OCI-M1 (cell line): ENCODE measurements around the gene BPHL.
A peak's percentile ranks its signal among the peaks of the same experiment; 100 is the strongest.
"Not testable (repeated sequence)": the region's sequence is repeated elsewhere in the genome, so short reads cannot be mapped to it uniquely, and the experiment has no call there.

Experiments
- DNase-seq: peaks from one replicate; lab custom pipeline; 2025; lab: John Stamatoyannopoulos, UW

BPHL gene

DNA sequence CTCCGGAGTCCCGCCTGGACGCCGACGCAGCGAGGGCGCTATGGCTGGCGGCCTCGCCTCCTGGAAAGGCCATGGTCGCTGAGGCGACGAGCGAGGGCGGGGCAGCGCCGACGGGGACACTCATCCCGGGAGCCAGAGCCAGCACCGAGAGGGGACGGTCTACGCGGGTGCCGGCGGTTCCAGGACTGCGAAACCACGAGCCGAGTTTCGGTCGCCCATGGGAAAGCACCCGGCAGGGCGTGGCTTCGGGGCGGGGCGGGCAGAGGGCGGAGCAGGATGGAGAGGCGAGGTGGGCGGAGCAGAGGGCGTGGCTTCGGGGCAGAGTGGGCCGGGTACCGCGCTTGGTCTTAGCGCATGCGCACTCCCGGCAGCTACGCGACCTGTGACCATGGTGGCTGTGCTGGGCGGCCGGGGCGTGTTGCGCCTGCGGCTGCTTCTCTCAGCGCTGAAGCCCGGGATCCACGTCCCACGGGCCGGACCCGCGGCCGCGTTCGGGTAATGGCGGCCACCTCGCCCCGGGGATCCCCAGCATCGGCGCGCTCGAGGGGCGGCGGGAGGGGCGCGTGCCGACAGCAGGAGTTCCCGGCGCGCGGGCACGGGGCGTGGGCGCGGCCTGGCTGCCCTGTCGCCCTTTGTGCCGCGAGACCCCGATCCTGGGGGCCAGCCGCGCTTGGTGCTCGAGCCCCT is at the start of gene BPHL:
Gene BPHL, plus strand, starts transcription at position 359 of the 687 bp plus-strand sequence. Its CDS starts 30 bp downstream, at position 389.
- peak; percentile 99 for DNase-seq

DNA sequence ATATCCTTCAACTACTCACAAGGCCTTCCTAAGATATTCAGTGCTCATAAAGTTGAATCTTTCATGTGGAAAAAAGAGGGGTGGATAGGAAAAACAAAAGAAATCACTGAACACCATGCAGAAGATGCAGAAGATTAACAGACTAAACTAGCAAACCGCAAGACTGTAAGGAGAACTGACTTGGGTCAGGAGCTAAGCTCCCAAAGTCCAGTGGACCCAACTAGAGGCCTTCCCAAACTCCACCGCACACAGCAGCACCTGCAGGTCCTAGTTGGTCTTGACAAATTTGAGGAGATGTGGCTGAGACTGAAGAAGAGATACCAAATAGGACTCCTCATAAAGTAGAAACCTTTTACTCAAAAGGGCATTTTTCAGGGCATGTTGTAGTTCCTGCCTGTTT is 46.9 kb upstream of the BPHL start:
- no peak for DNase-seq

DNA sequence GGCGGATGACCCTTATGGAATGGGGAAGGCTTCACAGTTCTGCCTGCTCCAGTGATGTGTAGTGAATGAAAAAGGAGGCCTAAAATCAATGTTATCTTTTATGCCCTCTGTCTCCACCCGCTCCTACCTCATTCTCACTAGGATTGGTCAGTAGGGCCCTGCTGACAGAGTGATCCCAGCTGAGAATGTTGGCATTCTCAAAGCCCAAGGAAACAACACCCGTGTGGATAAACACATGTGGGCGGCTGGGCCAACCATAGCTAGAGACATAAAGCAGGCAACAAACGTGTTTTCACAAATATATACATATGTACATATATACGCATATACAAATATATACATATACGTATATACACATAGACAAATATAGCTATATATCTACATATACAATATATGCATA is 45.7 kb upstream of the BPHL start:
- DNase-seq = no peak

DNA sequence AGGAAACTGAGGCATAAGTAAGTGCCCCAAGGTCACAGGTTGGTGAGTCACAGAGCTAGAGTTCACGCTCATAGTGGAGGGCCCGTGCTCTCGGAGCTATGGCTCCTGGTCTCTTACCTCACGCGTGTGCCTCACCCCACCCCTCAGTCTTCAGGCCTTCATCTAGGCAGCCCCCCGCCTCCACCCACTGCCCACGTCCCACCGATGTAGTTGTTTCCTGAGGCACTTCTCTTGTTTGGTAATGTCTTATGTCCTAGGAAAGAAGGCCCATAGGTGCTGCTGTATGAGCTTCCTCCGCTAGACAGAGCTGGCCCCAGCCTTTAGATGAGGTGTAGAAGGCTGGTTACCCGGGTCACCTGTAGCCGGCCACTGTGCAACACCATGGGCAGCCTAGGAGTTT is 45.1 kb upstream of the BPHL start:
- DNase-seq = no peak

DNA sequence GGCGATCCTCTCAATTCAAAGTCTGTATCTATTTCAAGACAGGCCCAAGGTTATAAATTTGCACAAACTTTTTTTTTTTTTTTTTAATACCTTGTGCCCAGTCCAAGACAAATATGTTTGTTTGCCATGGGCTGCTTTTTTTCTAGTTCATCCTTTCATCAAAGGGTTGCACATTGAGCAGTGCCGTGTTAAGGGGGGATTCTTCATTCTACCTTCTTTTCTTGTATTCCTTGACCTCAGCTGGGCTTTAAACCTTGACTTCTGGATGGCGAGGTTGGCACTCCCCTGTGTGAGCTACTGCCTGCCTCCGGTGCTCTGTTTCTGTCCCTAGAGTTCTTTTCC is 42.8 kb upstream of the BPHL start:
- DNase-seq = no peak

DNA sequence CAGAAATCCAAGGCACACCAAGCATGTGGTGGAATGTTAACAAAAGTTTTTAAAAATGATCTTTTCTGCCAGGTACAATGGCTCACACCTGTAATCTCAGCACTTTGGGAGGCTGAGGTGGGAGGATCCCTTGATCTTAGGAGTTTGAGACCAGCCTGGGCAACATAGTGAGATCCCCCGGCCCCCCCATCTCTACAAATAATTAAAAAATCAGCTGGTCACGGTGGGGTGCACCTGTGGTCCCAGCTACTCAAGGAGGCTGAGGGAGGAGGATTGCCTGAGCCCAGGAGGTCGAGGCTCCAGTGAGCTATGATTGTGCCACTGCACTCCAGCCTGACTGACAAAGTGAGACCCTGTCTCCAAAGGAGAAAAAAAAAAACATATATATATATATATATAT is 42.2 kb upstream of the BPHL start:
- no peak for DNase-seq

DNA sequence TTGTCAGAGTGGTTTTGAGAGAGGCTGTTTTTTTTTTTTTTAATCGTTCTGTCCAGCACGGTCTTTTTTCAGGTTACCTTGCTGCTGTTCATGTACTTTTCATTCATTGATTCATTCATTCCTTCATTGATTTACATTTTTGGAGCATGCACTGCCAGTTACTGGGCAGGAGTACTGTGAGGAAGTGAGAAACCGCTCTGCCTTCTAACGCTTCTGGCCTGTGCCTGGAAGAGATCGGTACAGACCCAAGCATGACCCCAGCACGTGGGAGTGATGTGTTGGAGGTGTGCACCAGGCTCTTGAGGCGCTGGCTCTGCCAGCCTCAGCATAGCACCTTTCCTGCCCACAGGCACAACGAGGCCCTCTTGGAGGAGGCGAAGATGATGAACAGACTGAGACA is 41.1 kb upstream of the BPHL start:
- DNase-seq = no peak

DNA sequence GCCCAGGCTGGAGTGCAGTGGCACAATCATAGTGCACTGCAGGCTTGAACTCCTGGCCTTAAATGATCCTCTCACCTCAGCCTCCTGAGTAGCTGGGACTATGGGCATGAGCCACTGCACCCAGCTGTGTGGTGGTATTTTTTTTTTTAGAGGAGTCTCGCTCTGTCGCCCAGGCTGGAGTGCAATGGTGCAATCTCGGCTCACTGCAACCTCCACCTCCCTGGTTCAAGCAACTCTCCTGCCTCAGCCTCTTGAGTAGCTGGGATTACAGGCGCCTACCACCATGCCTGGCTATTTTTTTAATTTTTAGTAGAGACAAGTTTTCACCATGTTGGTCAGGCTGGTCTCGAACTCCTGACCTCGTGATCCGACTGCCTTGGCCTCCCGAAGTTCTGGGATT is 39.6 kb upstream of the BPHL start:
- not testable (repeated sequence) for DNase-seq

DNA sequence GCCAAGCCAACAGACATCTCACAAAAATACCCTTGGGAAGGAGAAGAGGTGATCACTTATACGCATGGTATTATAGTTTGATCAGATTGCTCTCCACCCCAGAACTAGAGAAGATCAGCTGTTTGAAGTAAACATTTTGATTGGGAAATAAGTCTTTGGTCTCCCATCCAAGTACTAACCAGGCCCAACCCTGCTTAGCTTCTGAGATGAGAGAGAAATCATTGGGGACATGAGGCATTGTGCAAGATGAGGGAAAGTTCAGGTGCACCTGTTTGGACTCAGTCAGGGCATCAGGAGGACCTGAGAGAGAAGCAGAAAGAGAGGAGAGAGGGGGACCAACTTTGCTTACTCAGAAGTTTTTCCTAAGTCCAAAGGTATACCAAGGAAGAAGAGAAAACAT is 38.8 kb upstream of the BPHL start:
- DNase-seq = no peak

DNA sequence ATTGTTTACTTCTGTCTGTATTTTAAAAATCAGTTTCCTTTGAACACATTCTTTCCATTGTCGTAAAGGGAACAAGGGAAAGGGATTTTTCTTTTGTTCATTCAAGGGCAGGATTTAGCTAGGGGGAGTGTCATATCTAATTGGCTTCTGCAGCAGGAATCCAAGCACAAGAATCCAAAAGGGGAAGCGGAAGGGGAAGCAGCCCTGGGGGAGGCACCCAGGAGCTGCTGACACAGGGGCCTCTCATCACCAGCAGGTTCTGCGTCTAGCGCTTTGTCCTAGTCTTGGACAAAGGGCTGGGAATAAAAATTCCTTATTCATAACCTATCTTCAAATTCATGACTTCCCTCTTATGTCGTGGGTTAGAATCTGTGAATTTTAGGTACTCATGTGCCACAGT is 36.6 kb upstream of the BPHL start:
- DNase-seq = no peak

DNA sequence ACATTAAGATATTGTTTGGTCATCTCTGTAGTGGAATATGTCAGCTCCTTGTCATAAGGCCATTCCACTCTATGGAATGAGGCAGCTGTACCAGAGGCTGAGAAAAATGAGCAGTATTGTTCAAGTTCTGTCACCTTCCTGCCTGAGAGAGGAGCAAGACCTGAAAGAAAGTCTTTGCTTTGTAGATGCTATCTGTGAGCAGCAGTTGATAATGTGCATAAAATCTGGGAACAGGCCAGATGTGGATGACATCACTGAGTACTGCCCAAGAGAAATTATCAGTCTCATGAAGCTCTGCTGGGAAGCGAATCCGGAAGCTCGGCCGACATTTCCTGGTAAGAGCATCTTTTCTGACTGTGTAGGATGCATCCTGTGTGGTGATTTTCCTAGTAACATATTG is 33.4 kb upstream of the BPHL start:
- no peak for DNase-seq

DNA sequence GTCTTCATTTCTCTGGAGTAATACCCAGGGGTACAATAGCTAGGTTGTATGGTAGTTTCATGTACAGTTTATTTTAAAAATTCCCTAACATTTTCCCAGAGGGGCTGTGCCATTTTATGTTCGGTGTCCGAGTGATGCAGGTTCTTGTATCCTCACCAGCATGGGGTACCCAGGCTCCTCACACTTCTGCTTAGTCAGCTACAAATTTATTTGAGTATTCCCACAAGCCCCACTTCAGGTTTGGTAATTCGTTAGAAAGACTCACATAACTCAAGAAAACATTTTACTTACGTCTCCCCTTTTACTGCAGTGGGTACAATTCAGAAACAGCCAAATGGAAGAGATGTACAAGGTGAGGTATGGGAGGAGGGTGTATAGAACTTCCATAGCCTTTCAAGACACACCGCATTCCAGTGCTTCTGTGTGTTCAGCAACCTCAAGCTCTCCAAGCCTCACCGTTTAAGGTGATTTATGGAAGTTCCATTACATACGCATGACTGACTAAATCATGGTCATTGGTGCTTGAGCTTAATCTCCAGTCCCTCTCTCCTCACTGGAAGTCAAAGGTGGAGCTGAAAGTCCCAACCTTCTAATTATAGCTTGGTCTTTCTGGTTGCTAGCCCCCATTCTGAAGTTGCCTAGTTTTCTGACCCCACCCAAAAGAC is 32.1 kb upstream of the BPHL start:
- no peak for DNase-seq

DNA sequence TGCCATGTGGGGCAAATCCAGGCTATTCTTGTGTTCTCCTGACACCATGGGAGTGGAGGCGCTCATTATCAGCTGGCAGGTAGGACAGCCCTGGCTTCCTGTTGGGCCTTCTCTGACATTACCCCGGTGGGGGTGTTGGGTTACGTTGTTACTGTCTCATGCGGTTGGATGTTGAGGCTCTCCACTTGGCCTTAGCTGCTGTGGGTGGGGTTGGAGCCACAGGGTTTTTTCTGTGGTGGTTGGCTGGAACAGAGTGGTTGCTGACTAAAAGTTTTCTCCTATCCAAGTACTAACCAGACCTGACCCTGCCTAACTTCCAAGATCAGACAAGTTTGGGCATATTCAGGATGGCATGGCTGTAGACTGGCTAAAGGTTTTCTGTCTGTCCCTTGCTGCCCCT is 30.1 kb upstream of the BPHL start:
- no peak for DNase-seq

DNA sequence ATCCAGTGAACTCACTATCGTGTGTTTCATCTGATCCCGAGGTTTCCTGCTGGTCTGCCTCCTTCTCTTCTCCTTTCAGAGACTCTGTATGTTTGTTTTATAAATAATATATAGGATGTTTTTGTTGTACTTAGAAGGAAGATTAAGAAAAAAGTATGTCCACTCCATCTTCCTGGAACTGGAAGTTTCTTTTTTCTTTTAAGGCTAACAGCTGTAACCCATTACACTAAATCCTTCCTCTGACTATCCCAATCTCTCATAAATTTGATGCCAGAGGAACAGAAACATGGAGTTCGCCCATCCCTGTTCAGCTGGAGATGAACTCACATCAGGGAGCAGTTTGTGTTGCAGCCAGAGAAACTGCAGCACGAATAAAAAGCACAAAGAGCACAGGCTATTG is 29.5 kb upstream of the BPHL start:
- no peak for DNase-seq

DNA sequence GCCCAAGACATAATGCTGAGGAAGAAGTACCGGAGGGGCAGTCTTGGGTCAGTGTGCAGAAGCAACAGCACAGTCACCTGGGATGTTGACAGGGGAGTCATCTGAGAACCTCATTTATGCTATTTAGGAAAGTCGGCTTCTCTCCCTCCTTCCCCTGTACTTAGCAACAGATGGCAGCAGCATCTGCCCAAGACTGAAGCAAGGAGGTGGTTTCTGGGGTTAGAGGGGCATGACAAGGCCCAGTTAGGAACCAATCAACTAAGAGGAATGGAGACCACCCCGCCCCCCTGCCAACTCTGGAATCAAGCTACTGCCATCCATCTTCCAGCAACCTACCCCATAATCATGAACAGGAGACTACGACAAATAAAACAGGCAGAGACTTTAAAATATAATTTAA is 28.5 kb upstream of the BPHL start:
- no peak for DNase-seq

DNA sequence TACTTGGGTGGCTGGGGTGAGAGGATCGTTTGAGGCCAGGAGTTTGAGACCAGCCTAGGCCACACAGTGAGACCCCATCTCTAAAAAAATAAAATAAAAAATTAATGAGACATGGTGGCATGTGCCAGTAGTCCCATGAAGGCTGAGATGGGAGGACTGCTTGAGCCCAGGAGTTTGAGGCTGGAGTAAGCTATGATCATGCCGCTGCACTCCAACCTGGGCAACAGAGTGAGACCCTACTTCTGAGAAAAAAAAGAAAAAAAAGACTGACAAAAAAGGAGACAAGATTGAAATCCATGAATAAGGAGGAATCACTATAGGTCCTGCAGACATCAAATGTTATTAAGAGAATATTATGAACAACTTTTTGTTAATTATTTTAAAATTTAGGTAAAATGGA is 23.7 kb upstream of the BPHL start:
- DNase-seq = no peak

DNA sequence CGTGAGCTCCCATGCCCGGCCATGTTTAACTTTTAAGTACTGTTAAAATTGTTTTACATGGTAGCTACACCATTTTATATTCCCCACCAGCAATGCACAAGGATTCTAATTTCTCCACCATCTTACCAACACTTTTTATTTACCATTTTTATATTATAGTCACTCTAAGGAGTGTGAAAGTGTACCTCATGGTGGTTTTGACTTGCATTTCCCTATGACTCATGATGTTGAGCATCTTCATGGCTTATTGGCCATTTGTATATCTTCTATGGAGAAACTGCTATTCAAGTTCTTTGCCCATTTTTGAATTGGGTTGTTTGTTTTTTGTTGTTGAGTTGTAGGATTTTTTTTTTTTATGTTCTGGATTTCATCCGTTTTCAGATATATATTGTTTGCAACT is 15.6 kb upstream of the BPHL start:
- DNase-seq = no peak

DNA sequence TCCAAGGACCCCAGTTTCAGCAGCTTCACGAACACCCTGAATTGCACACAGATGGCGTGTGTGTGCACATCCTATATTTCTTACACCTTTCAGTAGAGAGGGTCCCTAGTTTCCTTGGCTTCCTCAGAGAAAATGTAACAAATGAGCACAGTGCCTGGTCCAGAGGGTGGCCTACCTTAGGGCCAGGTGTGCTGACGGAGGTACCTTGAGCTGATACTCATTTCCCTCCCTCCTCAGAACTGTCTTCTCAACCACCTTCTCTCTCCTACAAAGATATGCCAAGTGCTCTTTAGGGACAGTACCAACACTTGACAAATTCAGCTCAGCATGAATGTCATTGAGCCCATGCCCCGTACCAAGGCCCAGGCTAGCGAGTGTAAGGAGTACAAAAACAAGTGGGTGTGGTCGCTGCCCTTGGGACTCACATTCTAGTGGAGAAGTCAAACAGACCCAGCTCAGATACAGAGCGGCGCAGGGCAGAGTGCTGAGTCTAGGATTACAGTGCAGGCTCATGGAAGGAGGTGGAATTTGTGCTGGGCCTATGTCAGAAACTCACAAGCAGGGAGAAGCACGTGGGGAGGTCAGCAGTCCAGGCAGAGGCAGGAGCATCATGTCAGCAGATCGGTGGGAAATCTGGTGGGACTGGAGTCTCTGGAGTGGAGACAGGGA is 9.6 kb upstream of the BPHL start:
- DNase-seq = no peak

DNA sequence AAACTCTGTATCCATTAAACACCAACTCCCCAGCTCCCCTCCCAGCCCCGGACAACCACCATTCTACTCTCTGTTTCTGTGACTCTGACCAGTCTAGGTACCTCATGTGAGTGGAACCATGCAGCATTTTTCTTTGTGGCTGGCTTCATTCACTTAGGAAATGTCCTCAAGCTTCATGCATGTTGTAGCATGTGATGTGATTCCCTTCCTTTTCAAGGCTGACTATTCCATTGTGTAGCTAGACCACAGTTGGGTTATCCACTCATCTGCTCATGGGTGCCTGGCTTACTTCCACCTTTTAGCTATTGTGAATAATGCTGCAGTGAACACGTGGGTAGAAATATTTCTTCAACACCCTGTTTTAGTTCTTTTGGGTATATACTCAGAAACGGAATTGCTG is 8.8 kb upstream of the BPHL start:
- no peak for DNase-seq

DNA sequence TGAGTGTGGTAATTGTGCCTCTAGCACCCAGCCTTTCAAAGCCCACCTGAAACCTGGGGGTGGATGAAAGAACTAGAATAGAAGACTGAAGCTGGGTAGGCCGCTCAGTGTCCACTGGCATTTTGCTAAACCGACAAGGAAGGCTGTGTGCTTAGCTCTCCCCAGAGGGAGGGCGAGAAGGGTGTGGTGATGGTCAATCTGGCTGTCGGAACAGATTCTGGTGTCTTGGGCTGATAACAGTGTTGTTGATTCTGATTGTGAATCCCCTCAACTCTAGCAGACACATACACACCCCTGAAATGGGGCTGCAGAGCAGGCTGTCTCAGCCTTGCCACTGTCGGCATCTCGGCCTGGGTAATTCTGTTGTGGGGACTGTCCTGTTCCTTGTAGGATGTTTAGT is 4.1 kb upstream of the BPHL start:
- no peak for DNase-seq

DNA sequence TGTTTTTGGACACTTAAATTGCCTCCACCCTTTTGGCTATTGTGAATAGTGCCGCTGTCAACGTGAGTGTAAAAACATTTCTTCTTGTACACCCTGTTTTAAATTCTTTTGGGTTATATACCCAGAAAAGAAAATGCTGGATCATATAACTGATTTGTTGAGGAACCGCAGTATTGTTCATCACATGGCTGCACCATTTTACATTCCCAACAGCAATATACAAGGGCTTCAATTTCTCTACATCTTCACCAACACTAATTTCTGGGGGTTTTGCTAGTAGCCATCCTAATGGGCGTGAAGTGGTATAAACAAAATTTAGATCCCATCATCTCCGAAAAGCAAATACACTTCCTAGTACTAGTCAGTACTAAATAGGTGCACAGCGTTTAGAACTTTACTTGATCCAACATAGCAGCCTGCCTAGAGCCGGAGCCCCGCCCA is 579 bp upstream of the BPHL start:
- DNase-seq = no peak

DNA sequence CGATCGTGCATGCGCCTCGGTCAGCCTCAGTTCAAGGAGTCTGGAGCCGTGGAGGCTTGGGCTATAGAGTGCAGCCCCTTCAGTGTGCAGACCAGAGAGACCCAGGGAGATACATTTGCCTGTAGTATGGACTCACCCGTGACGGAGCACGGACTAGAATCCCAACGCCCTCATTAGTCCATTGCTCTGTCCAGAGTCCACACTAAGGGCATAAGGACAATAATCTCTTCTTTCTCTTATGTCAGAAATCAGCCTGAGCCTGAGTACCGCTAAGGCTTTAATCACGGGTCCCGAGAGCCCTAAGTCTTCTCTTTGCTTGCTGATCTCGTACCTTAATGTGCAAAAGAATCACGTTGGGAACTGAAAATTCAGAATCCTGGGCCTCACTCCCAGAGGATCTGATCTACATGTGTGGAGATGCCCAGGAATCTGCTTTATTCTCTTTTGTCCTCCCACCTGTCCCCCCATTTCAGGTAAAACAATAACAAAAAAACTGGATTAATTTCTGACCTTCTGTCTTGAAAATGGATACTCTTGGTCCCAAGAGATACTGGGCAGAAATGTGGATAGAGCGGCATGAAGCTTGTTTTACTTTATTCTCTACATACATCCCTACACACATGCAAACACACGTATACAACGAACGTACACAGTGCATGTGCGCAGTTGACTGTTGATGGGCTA is 671 bp downstream of the BPHL start:
- peak; percentile 70 for DNase-seq

DNA sequence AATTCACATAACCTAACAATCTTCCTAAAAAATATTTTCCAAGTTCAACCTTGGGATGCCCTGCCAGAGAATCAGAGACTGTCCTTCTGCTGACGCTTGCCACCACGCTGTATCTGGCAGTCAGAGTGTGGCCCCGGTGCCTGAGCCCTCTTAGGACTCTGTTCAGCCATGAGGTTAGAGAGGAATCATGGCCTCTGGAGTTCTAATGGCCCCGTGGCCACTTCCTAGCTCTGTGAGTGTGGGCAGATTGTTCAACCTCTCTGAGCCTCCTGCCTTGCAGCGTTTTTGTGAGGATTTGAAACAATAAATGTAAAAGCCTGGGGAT is 2.2 kb downstream of the BPHL start:
- DNase-seq = no peak
